ENCODE data around the gene TGFBR1.

GRCh38 chr9:99103054-99103895, 1.6 kb upstream of the TGFBR1 start:
- TF ChIP-seq POLR2A (IDR thresholded peaks at IDR 0.05) (no peak), CTCF (IDR thresholded peaks at IDR 0.05) (no peak)

Measured in tibial nerve (tissue), 3 donors.